Astrocyte of the spinal cord (primary cell): ENCODE measurements around the gene TUBA8.

Source experiments
- DNase-seq: peaks from one replicate; pipeline ENCODE4 v3.0.0; 2011; ENCODE audit warnings: low read depth, low spot score
- H3K4me3 ChIP-seq: 2 replicates; pipeline ENCODE4 v1.5.1; 2011; ENCODE audit warnings: low read depth, mild to moderate bottlenecking, low read length, moderate library complexity
- in situ Hi-C: cut with HindIII; loops from 2 replicates; pipeline ENCODE4 v1.10.0; 2017; ENCODE audit warnings: low sequenced_read_pairs
- TF ChIP-seq, protein P1 (sequence below): IDR thresholded peaks from 2 replicates; pipeline ENCODE4 v1.5.1; 2012; ENCODE audit warnings: low read depth, mild to moderate bottlenecking, low read length, inconsistent platforms

TUBA8 gene

DNA sequence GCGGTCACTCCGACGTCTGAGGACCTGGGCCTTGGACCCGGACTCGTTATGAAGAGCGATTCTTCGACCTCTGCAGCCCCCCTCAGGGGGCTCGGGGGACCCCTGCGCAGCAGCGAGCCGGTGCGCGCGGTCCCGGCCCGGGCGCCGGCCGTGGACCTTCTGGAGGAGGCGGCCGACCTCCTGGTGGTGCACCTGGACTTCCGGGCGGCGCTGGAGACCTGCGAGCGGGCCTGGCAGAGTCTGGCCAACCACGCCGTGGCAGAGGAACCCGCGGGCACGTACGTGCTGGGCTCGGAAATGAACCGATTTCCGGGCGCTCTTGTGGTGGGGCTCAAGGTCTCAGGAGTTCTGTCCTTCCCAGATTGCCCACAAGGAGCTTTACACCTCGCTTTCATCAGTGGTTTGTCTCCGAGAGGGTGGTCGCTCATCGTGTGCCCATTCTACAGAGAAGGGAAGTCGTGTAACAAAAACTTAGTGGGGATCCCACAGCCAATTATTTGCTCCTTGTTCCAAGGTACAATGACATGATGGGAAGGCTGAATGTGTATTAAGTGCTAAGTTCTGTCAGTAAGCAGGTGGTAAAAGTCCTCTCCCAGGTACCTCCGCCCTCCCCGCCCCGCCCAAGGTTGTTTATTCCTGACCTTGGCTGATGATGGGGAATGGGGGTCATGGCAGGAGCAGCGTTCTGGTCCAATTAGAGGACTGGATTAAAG is 32.1 kb upstream of the TUBA8 start:
- TF ChIP-seq, protein P1, sequence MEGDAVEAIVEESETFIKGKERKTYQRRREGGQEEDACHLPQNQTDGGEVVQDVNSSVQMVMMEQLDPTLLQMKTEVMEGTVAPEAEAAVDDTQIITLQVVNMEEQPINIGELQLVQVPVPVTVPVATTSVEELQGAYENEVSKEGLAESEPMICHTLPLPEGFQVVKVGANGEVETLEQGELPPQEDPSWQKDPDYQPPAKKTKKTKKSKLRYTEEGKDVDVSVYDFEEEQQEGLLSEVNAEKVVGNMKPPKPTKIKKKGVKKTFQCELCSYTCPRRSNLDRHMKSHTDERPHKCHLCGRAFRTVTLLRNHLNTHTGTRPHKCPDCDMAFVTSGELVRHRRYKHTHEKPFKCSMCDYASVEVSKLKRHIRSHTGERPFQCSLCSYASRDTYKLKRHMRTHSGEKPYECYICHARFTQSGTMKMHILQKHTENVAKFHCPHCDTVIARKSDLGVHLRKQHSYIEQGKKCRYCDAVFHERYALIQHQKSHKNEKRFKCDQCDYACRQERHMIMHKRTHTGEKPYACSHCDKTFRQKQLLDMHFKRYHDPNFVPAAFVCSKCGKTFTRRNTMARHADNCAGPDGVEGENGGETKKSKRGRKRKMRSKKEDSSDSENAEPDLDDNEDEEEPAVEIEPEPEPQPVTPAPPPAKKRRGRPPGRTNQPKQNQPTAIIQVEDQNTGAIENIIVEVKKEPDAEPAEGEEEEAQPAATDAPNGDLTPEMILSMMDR: peak; percentile 18
- in situ Hi-C loops: no loop called here
- no peak for DNase-seq
- H3K4me3 ChIP-seq: peak overlapping the region; percentile 96

- H3K4me3 ChIP-seq: no peak overlapping the region
- TF ChIP-seq, protein P1: no peak
- DNase-seq: no peak
- in situ Hi-C loops: no loop called here
These were observed 30.8 kb upstream of the TUBA8 start for GRCh38 chr22:18079706-18080233.

GRCh38 chr22:18081416-18081815 is 29.2 kb upstream of the TUBA8 start:
- no peak overlapping the region for H3K4me3 ChIP-seq
- no peak for DNase-seq
- in situ Hi-C loops: no loop called here
- TF ChIP-seq, protein P1: no peak

DNA sequence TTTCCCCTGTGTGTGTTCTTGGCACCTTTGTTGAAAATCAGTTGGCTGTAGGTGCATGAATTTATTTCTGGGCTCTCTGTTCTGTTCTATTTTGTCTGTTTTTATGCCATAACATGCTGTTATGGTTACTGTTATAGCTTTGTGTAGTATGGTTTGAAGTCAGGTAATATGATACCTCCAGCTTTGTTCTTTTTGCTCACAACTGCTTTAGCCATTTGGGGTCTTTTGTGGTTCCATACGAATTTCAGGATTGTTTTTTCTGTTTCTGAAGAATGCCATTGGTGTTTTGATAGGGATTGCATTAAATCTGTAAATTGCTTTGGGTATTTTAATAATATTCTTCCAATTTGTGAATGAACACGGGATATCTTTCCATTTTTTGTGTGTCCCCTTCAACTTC is 28.1 kb upstream of the TUBA8 start:
- TF ChIP-seq, protein P1: no peak
- H3K4me3 ChIP-seq: no peak overlapping the region
- in situ Hi-C loops: no loop called here

GRCh38 chr22:18083406-18083805 is 27.2 kb upstream of the TUBA8 start:
- TF ChIP-seq, protein P1: no peak
- no peak overlapping the region for H3K4me3 ChIP-seq
- in situ Hi-C loops: no loop called here
- no peak for DNase-seq

More for the DNA sequence above, 28.1 kb upstream of the TUBA8 start:
- no peak for DNase-seq

DNA sequence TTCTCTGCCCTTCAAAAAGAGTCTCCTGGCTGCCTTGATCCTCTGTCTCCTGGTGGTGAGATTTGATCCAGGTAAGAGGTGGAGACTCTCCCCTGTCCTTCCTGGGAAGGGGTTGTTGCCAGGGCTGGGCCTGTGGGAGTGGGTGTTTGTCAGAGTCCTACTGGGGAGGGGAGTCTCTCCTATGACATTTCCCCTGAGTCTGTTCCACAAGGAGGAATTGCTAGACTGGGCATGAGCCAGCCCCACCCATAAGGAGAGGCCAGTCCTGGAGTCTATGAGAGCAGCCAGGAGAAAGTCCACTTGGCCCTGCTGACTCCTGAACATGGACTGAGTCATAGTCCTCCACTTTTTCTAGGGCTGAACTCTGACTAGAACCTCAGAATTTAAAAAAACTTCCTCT is 25.4 kb upstream of the TUBA8 start:
- no peak for DNase-seq

More for the DNA sequence above, 25.4 kb upstream of the TUBA8 start:
- TF ChIP-seq, protein P1: no peak
- no peak overlapping the region for H3K4me3 ChIP-seq
- in situ Hi-C loops: no loop called here
